Activated CD4-positive, alpha-beta T cell treated with anti-CD3 and anti-CD28 coated beads, Interleukin-2, Interleukin-6, amounts not matched to agents 100 ng/mL and 50 ng/mL, durations not matched to agents 16 hours and 8 hours (primary cell): ENCODE results near the gene YPEL1.

Source experiments
- DNase-seq: peaks from one replicate; pipeline ENCODE4 v3.0.0-alpha.2; 2020

YPEL1 gene, protein sequence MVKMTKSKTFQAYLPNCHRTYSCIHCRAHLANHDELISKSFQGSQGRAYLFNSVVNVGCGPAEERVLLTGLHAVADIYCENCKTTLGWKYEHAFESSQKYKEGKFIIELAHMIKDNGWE

DNA sequence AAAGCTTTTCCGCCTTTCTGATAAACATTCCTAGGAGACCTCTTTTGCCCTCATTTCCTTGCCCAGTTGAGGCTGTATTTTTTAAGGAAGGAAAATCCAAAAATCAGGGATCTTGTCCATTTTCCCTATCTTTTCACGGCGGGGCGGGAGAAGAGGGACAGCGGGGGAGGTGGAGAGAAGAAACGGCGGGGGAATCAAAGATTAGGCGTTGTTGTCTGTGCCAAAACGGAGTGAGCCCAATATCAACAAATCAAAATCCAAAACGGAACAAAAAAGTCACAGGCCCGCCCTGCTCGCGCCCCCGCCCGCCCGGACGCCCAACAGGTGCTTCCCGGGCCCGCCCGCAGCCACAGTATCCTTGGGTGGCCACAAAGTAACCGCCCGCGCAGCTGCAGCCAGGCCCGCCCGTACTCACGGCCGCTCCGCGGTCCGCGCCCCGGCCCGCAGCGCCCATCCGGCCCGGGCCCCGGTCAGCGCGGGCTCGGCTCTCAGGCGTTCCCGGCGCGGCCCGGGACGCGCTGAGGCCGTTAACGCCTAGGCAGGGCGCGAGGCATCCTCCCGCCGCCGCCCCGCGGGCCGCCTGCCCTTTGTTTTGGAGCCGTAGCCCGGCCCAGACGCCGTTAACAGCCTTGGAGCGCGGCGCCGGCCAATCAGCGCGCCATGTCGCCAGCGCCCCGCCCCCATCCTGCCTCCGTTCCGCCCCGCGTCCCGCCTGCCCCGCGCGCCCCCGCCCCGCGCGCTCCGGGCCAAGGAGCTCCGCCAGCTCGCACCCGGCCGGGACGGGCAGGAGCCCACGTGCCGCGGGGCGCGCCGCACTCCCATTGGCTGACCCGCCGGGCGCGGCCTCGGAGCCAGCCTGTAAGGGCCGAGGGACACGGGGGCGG lies at the start of gene YPEL1:
Gene YPEL1, minus strand, starts transcription at position 595 of the 884 bp plus-strand sequence. CDS start 25,050 bp downstream, outside the sequence.
- peak; percentile 94 for DNase-seq

DNA sequence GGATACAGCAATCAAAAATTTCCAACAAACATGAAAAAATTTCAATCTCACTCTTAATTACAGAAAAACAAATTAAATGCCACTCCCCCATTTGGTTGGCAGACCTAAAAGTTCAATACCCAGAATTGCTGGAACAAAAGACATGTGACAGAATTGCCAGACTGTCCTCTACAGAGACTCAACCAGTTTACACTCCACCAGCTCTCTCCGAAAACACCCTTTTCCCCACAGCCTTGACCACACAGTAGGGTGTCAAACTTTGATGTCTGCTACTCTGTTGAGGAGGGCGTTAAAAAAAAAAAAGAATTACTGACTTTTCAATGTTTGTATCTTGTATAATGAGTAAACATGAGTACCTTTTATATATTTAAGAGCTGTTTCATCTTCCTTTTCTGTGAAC lies 44.7 kb upstream of the YPEL1 start:
- DNase-seq = no peak

GRCh38 chr22:21779444-21779843 lies 43.9 kb upstream of the YPEL1 start:
- DNase-seq = no peak

DNA sequence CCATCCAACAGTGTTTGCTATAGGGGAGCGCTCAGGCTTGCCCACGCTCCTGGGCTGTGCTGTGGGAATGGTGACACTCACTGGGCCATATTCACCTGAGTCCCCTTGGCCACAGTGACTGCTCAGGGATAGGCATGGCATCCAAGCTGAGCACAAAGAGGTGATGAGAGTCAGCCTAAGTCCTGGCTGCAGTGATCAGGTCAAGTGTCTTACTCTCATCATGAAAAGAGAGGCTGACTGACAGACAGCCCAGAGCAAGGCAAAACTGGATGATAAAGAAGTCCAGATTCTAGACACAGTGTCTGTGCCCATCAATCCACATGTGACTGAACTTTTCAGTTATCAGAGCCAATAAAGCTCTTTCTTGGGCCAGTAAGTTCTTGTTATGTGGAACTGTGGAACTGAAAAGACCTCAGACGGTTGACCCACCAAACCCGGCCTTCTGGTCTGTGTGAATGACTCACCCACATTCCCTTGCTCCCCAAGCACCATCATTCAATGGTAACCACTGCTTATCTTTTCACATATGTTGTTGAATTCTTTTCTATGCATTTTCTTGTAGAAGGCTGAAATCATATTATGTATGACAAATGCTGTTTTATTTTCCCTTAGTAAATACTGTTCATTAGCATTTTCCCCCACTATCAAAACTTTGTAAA lies 43.2 kb upstream of the YPEL1 start:
- no peak for DNase-seq

DNA sequence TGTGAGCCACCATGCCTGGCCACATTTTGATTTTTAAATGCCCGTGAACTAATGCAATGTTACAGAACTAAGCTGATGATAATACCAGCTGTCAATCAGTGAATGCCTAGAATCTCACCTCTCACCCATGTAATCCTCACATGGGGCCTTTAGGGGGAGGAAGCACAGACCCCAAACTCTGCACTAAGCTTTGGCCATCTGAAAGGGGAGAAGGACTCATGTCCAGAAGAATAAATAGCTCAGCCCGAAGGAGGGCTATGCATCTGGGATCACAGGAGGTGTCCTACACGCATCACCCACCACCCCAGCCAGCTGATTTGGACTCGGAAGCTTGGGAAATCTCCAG lies 36.0 kb upstream of the YPEL1 start:
- no peak for DNase-seq

- DNase-seq = no peak
Observed at GRCh38 chr22:21768435-21768834, 32.8 kb upstream of the YPEL1 start.

- DNase-seq = peak; percentile 95
Observed at GRCh38 chr22:21766691-21767462, 31.3 kb upstream of the YPEL1 start.

GRCh38 chr22:21765909-21766529 lies 30.4 kb upstream of the YPEL1 start:
- DNase-seq = no peak

DNA sequence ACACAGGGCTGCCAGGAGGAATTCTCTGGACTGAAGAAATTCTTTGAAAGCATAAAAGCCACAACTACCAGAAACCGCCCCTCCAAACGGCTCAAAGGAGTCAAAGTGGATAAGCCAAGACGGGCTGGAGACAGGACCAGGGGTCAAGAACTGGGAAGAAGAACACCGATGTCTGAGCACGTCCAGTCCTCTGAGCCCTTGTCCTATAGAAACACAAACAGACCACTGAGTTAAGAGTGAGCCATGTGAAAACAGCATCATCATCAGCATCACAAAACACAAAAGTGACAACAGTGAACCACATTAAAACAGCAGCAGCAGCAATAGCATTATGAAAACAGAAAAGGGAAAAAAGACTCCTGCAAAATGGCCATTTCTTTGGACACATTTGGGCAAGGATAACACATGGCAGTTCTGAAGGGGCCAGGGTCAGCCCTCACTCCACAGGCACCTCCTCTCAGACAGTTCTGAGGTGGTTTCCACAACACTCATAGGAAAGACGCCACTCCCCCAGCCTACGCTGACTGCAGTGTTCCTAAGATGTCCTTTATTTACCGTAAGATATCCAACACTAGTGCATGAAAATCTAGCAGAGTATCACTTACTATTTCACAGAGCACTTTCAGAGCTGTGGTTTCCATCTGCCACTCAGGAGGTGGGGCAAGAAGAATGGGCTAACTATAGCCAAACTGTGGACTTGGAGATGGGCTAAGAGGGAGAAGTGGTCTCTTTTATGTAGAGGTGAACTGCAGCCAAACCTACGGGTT lies 28.6 kb upstream of the YPEL1 start:
- peak; percentile 68 for DNase-seq

- DNase-seq = peak; percentile 92
Observed at GRCh38 chr22:21762712-21763581, 27.4 kb upstream of the YPEL1 start.

DNA sequence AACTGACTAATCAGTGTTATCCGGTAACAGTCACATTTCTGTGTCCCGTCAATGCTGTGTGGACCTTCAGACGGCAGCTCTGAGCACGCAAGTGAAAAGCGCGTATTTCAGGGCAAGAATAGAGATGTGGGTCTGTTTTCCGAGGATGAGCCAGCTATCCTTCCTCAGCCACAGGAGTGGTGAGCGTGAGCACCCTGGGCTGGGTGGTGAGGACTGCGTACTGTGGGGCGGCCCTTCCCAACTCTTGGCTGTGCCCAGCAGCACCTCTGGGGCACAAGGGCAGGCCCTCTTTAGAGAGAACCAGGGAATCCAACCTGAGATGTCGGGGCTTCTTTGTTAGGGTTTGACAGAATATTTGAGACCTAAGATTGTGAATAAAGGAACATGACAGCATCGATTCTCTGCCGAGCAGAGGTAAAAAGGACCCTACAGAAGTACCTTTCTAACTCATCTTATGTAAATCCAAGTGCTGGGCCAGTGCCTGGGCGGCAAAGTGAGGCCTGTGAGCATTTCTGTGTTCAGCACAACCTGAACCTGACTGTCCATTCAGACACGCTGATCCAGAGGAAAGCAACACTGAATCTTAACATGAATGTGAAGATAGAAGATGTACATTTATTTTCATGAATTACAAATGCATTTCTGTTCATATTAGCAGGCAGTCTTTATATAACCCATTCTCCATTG lies 26.5 kb upstream of the YPEL1 start:
- no peak for DNase-seq

- DNase-seq = peak; percentile 82
Observed at GRCh38 chr22:21761086-21761485, 25.5 kb upstream of the YPEL1 start.

DNA sequence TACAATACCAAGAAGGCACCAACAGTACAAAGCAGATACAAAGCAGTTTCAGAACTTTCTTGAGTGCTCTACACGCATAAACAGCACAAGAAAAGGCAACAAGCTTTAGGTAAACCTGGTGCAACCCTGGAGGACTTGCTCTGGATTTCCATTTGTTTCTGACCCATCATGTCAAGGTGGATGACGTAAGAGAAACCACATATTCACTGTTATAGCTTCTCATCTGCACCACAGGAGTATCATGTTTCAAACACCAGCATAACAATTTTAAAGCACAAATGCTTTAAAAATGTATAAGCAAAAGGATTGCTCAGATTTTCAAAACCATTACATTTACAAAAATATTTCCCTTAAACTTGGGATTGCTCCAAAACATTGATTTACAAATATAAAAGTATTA lies 25.0 kb upstream of the YPEL1 start:
- peak; percentile 46 for DNase-seq

DNA sequence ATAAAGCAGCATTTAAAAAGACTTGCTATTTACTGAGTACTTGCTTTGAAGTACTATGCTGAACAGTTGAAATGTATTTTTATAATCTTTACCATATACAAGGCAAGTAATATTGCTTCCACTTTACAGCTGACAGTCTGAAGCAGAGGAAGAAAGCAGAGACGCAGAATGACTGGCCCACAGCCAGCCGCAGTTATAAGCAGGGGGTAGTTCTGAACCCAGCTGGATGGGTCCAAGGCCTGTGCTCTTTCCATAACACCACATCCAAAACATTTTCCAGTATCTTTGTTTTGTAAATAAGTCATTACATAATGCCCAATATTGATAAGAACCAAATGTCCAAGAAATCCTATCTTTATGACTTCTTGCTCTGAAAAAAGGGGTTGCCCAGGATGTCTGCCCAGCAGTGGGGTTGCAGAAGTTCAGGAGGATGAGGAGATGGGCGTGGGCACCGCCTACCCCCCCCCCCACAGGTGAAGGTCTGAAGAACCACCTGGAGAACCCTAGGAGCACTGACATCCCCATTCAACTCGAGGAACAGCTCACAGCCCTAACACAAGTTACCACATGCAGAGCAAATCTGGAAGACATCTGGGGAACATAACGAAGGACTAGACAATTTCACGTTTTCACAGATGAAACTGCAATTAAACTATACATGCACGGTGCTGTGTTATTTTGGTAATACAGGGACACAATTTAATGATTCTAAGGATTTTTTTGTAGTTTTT lies 24.2 kb upstream of the YPEL1 start:
- DNase-seq = no peak

DNA sequence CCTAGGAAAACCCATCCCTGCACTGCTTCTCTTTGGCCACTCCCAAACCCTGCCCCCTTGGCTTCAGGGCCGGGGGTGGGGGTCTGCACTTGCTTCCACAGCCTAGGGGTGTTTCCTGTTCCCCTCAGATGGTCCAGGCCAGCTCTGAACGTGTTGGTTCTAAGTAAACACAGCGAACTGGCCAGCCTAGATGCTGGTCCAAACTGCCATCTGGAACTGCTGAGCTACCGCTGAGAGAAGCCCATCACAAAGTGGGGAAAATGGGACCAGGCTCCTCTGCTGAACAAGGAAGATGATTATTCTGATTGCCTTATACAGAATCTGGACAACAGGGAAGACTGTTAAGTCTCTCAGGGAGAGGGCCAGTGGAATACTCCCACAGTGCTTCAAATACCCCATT lies 23.5 kb upstream of the YPEL1 start:
- DNase-seq = no peak

DNA sequence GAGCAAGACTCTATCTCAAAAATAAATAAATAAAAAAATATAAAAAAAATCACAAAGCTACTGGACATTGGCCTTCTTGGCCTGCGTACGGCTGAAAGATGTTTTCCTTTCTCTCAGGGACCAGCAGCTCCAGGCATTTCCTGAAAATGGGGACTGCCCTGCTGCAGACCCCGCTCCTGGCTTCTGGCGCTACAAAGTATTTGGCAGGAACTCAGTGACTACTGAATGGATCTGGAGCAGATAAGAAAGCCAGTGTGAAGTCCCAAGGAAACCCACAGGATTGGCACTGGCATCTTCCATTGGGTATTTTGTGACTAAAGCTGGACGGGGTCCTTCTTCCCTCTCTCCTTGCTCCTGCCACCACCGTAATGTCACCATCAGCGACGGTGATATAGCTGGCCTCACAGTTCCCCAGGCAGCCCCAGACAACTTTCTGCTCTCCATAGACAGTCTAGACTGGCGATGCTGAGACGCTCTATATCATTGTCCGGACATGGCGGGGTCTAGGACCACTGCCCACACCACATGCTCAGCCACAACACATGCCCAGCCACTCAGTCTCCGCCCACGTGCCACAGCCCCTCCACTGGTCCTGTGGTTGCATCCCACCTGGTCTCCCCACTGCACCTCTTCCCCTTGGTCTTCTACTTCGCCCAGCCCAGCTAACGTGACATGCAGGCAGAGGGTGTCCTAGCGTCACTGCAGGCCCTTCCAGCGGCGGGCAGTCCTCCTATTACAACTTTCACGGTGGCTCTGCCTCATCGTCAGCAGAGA lies 22.7 kb upstream of the YPEL1 start:
- DNase-seq = no peak

DNA sequence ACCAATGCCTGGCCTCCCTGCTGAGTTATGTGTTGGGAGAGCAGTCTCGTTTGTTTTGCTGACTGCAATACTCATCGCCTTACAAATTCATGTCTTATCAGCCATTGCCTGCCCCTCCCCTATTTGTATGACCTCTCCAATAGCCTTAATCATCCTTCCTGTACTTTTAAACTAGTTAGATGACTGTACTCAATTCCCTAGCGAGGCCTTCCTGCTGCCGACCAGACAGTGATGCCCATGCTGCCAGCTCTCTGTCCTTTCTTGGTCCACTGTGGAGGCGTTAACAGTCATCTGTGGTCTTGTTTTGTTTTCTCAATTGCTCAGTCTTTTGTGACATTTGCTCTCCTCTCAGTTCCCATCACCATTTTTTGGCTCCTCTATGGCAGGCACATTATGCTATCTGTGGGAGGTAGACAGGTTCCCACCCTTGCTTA lies 20.3 kb upstream of the YPEL1 start:
- peak; percentile 33 for DNase-seq

- DNase-seq = no peak
Observed at GRCh38 chr22:21754523-21754922, 18.9 kb upstream of the YPEL1 start.
